Ammon's horn (tissue), 1 donor: Measurements from ENCODE around the gene NR3C2.
"Not testable (repeated sequence)": the region's sequence is repeated elsewhere in the genome, so short reads cannot be mapped to it uniquely, and the experiment has no call there.

Source experiments
- DNase-seq: peaks from one replicate; pipeline ENCODE4 v3.0.0-alpha.2; 2016; ENCODE audit warnings: low spot score

Gene NR3C2

DNA sequence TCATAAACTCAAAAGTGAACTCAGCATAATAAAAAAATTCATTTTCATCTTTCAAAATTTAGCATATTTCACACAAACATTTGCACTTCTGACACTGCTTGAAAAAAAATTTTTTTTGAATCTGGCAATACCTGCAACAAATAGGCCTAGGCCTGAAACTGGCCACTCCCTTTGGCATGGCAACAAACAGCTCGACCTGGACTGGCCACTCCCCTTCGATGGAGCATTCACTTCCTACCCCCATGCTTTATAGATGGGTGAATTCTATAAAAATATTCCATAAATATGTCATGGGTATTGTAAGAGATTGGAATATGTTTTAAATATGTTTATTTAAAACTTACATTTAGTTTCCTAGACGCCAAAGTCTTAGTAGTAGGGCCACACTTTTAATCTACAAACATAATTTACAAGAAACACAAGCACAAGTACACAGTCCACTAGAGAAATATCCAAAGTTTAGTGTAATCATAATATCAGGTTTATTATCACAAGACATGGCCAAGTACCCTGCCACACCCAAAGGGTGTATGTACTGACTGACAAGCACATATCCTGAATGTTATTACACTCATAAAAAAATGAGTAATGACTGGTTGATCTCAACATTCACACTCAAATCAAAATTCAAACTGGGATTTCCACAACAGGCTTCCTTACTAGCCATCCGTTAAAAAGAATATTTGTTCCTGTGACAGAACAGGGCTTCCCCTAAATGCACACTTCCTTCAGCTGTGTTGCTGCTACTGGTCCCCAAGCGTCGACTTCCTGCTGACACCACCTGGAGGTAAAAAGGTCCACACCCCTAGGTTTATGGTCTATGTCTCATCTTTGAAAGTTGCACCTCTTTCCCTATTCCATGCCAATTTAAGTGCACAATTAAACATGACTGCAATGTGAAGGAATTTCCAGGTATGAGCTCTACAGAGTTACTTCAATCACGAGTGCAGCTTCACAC, 271.5 kb downstream of the NR3C2 start:
- DNase-seq, result no peak

DNA sequence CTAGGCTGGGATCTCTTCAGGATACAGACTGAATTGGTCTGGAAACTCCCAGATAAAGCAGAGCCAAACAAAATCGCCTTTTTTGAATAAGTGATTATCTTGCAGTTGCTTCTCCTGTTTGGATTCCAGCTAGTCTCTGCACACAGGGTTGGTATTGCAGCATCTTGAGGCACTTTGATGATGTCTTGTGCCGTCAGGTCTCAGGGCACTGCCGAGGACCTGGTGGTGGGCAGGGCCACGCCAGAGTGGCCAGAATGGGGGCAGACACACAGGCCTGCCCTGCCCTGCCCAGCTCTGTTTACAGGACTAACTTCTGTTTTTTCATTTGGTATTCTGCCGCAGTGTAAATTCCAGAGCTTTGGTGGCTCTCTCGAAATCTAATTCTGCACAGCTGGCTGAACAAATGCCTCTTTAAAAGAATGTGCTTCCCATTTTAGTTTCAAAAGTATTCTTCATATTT, 276.1 kb downstream of the NR3C2 start:
- DNase-seq, result no peak

DNA sequence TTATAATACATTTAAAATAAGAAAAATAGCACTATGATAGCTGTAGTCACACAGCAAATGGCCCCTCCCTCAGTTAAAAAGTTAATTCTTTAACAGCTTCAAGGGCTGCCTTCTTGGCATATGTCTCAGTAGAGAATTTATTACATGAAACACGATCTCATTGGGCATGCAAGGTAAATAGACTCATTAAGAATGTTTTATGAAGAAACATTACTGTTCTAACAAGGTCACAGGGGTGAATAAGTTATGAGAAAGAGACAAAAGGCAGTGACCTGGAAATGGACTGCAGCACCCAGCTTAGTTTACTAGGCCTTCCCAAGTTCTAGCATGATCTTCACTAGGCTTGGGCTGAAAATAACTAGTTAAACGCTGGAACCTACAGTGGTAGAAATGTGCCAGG, 277.7 kb downstream of the NR3C2 start:
- no peak for DNase-seq

DNA sequence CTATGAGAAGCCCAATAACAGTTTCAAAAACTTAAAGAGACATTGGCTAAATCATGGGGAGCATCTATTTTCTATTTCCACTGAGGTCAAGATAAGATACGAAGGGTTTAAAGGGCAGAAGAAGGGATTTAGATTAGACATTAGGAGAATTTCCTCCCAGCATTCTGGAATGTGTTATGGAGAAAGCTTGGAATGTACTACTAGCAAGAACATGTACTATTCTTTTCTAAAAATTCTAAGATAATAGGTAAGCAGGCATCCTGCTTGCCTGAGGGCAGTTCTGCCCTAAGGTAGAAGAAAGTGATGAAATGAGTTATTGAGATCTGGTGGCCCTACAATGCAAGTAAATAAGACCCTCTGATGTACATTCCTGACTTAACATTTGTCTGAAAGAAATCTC, 279.2 kb downstream of the NR3C2 start:
- no peak for DNase-seq

DNA sequence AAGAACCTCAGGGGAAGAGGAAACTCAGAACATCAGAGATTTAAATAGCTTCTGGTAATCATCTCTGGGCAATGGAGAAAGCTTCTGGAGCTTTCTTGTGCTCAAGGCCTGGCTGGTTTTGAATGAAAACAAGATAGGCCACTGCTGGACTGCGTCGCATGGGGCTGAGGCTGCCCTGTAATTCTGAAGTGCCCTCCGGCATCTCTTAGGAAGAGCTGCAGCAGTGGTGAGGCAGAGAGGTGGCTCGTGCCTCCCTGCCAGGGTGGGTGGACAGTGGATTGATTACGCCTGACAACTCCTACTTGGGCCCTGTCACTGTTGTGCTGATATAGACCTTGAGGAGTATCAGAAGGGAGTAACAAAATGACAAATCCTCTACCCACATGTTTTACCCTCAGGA, 279.7 kb downstream of the NR3C2 start:
- no peak for DNase-seq

DNA sequence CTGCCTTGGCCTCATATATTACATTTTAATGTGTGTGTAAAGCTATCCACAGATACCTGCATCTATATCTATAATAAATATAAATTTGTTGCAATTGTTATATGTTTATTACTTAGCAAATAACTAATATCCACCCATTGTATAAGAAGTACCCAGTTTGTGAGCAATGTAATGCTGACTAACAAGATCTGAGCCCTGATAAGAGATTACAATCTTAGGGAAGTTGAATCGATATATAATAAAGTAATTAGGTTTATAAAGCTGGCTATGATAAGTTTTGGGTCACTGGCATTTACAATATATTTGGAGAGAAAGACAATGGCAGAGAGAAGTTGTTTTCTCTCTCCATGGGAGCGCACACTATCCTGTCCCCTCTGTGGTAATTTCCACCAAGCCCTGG, 280.6 kb downstream of the NR3C2 start:
- DNase-seq, result no peak

DNA sequence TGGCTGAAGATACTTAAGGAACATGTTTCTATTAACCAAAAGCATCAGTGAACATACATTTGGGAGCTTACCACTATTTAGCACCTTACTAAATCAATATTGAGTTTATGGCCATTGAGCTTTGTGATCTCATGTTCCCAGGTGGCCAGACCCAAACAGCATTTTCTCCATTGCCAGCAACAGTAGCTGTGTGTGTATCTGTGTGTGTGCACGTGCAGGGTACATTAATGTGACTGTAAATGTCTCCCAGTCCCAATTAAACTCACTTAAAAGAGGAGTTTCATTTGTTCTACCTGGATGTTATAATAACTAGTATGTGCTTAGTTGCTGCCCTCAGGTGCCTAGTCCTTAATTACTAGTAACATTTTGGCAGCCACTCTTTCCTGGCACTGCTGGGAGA, 282.4 kb downstream of the NR3C2 start:
- DNase-seq, result no peak

DNA sequence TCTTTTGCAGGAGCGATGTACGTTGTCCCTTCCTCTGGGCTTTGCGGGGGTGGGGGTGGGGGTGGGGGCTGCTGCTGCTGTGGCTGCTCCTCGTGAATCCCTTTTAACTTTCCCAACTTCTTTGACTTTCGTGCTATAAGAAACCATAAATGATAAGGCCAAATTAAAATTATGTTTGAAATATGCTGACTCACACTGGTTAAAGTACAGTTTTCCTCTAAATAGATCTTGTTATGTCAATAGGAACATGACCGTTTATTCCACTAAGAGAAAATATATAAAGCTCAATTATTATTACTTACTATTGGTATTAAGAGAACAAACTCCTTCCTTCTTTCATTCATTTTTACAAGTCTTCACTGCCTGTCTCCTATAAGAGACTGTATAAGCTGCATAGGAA, 287.4 kb downstream of the NR3C2 start:
- DNase-seq, result no peak

DNA sequence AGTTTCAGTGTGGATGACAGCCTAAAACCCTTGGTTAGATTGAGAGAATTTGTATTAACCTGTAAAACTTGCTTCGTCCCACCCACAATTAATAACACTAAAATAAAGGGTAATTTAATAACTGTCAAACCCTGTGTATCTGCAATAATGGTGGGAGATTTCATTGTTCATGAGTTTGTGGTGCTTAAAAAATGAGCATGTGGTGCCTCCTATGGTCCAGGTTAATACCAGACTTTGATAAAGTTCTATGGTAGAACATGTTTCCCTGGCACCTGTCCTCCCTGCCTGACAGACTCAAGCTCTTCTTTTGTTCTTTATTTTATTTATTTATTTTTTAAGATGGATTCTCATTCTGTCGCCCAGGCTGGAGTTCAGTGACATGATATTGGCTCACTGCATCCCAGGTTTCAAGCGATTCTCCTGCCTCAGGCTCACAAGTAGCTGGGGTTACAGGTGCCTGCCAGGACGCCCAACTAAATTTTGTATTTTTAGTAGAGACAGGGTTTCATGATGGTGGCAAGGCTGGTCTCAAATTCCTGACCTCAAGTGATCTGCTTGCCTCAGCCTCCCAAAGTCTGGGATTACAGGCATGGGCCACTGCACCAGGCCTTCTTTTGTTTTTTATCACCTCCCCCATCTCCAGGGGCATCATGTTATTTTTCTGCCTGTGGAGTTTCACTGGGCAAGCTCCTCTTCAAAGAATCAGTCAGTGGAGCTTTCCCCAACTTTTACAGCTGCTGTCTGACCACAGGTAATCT, 289.2 kb downstream of the NR3C2 start:
- DNase-seq, result no peak

DNA sequence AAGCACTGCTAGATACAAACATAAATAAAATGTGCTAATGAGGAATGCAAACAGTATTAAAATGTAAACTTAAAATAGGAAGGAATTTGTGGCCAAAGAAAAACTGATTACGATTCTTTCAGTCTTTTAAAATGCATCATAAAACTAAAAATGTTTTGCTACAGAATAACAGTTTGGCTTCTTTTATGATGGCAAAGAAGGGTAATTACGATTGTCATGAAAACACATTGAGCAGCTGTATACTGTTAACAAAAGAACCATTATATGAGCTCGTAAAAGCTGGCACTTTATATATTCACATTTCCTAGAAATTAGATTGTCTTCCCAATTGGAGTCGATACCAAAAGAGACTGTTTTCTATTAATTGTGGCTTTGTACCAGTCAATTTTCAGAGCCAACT, 290.4 kb downstream of the NR3C2 start:
- DNase-seq, result no peak

DNA sequence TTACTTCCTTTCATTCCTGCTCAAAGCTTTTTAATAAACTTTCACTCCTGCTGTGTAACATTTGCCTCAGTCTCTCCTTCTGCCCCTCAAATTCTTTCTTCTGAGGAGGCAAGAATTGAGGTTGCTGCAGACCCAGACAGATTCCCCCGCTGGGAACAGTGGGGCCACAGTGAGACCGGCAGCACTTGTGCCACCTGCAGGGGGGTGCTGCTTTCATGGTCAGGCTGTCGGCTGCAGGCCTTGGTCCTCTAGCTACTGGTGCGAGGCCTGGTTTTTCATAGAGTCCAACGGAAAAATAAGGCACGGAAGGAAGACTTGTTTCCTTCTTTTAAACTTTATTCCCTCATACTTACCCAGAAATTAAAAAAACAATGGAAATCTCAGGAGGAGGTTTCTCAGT, 296.7 kb downstream of the NR3C2 start:
- no peak for DNase-seq

DNA sequence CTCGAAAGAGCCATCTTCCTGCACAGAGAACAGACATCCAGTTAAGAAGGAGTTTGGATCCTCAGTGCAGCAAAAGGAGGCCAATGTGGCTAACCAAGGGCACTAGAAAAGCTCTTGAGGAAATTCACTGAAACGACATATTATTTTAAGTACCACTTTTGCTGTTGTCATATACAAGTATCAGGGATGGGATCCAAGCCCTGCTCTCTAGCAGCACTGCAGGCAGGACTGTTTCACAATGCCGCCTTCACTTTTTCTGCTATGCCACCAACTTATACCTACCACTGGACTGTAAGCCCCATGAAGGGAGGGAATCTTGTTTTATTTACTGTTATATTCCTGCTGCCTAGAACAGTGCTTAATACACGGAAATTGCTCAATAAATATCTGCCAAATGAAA, 299.0 kb downstream of the NR3C2 start:
- no peak for DNase-seq

DNA sequence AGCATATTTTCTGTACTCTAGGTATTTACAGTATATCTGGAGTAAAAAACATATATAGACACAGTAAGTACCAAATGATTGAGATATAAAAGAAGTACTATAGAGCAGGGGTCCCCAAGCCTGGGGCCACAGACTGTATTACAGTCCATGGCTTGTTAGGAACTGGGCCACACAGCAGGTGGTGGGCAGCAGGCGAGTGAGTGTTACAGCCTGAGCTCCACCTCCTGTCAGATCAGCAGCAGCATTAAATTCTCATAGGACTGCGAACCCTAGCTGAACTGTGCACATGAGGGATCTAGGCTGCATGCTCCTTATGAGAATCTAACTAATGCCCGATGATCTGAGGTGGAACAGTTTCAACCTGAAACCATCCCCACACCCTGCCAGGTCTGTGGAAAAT, 300.7 kb downstream of the NR3C2 start:
- no peak for DNase-seq

DNA sequence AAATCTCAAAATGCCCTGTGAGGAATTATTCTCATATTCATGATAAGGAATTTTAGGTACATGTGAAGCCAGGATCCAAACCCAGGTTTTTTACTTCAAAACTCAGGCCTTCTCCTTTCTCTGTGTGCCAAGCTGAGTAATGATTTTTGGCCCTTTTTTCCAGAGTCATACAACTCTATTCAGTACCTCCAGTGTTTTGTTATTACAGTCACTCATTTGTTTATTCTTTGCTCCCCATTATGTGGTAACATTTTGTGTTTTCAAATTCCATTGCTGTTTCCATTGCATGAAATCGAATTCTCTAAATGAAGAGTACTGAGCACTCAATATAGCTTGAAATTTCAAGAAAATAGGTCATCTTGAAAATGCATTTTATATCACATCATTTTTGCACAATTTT, 315.4 kb downstream of the NR3C2 start:
- DNase-seq, result no peak

DNA sequence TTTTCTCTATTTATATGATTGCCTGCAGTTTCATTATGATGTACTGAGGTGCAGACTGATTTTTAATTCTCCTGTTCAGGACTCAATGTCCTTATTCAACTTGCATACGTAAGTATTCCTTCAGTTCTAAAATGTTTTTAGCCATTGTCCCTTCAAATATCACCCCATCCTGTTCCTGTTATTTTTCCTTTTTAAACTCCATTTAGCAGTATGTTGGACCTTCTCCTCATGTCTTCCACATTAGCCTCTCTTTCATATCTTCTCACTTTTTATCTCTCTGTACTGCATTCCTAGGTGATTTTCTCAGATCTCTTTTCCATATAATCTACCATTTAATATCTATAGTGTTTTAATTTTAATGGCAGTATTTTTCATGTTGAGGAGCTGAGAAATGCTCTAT, 317.7 kb downstream of the NR3C2 start:
- no peak for DNase-seq

DNA sequence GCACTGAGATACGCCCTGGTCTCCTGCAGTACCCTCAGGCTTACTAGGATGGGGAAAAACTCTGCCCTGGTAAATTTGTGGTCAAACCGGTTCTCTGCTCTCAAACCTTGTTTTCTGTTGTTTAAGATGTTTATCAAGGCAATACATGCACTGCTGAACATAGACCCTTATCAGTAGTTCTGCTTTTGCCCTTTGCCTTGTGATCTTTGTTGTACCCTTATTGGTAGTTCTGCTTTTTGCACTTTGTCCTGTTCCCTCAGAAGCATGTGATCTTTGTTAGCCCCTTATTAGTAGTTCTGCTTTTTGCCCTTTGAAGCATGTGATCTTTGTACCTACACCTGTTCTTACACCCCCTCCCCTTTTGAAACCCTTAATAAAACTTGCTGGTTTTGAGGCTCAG, 319.1 kb downstream of the NR3C2 start:
- not testable (repeated sequence) for DNase-seq

DNA sequence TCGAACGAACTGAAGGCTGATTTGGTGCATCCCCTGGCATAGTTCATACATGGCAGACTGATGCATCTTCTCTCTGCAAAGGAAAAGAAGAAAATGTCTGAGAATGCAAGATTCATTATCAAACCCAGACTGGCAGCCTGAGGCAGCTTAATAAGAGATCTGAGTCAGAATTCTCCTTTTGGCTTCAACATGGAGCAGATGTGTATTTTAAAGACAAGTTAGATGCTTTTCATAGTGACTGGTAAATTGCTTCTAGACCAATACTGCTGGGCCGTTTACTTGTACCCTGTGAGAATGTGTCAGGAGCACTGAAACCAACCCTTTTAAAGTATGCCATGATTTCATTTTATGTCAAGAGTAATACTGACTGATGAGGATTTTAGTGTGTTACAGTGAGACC, 322.0 kb downstream of the NR3C2 start:
- no peak for DNase-seq

DNA sequence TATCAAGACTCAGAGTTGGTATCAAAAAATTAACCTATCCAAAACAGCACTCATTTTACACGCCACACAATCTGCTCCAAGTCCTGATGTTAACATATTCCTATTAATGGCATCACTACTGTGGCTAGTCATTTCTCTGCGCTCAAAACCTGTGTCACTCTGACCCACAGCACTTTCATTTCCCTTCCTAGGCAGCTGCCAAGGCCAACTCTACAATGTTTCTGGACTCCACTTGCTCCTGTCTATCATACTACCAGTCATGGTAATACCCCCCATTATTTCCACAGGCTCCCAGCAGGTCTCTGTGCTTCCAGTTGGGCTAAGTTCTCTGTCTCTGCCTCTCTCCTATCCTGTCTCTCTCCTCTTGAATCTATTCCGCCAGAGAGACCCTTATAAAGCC, 323.6 kb downstream of the NR3C2 start:
- DNase-seq, result no peak

DNA sequence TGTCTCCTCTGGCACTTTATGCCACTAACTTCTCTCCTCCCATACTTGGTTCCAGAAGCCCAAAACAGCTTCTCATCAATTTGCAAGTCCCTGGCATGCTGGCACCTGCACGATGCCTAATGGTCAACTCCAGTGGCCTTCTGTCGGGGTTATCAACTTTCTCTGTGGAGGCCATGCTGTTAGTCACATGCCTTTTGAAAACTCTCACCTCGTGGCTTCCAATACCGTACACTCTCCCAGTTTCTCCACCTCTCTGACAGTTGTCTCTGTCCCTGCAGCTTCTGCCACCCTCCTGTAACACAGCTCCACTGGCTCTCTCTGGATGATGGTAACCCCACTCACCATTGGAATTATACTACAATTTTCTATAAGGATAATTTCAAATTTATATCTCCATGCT, 324.0 kb downstream of the NR3C2 start:
- DNase-seq, result no peak

DNA sequence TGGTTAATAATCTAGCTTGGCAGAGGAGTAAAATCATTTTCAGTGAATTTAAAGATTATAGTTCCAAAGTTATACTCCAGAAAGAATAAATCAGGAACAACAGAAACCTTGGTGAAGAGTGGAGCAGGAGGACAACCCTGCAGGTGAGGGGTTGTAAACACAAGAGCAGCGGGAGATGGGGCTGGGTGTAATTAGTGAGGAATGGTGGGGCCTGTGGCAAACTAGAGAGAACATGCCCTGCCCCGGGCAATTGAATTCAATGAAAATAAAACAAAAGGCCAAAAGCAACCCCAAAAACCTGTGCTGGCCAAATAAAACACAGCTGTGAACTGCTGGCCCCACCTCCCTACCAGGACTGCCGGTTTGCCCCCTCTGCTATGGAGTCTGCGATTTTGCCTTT, 325.2 kb downstream of the NR3C2 start:
- no peak for DNase-seq

DNA sequence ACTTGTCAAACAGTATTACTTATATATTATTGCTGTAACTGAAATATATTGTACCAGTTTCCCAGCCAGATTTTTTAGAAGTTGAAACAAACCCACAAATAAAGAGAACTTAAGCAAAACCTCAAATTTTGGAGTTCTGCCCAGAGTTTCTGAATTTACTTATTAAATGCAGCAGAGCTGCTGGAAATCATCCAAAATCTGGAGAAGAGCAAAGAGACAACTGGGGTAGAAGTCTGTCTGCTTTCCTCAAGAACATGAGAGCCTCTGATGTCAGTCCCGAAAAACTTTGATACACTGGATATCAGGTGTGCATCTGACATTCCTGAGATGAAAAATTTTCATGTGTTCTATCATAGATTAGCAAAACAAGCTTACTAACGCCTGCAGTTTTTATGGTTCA, 325.9 kb downstream of the NR3C2 start:
- peak; percentile 21 for DNase-seq

DNA sequence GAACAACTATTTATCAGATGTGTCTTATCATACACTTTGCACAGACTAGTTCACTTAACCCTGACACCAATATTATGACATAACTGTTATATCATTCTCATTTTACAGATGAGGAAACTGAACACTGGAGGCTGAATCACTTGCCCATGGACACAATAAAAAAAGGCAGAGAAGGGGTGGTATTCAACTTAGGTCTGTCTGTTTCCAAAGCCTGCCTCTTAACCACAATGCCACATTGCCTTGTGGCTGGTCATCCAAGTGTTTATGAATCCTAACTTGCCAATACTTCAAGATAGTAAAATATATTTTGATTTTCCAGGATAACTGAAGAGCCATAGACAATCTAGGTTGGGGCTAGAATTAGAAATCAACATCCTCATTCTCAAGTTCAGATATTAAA, 327.8 kb downstream of the NR3C2 start:
- no peak for DNase-seq

DNA sequence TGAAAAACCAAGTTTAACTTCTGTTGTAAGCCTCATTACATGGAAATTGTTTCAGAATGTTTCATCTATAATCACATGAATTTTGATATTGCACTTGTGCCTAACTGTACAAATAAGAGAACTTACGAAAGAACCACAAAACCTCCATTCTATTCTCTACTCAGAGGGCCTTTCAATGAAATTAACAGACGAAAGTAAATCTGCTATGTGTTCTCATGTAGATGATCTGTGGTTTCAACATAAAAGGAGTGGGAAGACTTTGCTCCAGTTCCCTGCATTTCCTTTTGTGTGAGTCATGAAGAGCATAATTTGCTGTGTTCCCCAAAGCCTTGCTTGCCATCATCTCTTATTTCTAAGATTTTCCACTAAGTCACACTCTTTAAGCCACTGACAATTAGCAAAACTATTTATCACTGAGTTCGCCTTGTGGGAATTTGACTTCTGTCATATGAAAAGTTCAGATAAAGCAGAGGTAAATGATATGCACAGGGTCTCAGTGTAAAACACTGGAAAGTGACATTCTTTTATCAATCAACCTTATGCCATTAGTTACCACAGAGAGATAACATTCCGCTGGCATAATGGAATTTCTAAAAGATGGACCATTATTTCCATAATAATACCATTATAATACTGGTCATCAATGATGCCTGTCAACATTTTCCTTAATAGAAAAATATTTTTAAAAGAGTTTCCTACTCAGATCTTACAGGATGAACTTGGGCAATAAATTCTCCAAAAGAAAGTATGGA, 329.8 kb downstream of the NR3C2 start:
- DNase-seq, result peak; percentile 47
